A549 (cell line): ENCODE measurements around the gene RFXAP. TPM values are rescaled to one million over a fixed set of nuclear protein-coding genes. Genes with fewer than 3 reads are reported as not detected.

Experiments
- ATAC-seq, 2 experiments: fragments of 200-7000 bp in 1 of 2; fragments of >200 bp in 1 of 2; cut with Nextera tagmentation in 1 of 2; cut with Tn5 transposase in 1 of 2; 3 replicates each; pipeline versions ENCODE4 v1.8.0 to v1.9.1; 2018 to 2020; ENCODE audit warnings: mild to moderate bottlenecking in 1 of 2, moderate library complexity in 1 of 2
- CTCF ChIA-PET: fragments of 300-600 bp; sonication (Branson Sonifier 250); formaldehyde crosslinking; extraction: SDS; loops from one replicate; lab custom pipeline; 2021; ENCODE audit warnings: antibody characterized with exemption, inconsistent platforms; lab: Yijun Ruan, JAX
- POLR2A ChIA-PET: fragments of 350-600 bp; formaldehyde crosslinking; extraction: SDS; loops from one replicate; lab custom pipeline; 2021; ENCODE audit warnings: antibody characterized with exemption, inconsistent platforms; lab: Yijun Ruan, JAX
- DNase-seq, 2 experiments: peaks; one replicate each; pipeline versions ENCODE4 v3.0.0 to v3.0.0-alpha.2; 2011 to 2016; ENCODE audit warnings: low read depth in 1 of 2, low spot score in 1 of 2
- FAIRE-seq: peaks from 2 replicates; lab custom pipeline; 2011; peaks lifted over from hg19 to GRCh38; lab: Jason Lieb, UNC
- H3K27ac ChIP-seq, 2 experiments: fragments of >200 bp; sonication (Bioruptor Twin); formaldehyde crosslinking; 3 replicates each; pipeline ENCODE4 v1.5.1; 2016 to 2017
- H3K4me1 ChIP-seq: fragments of >200 bp; sonication (Bioruptor Twin); formaldehyde crosslinking; 3 replicates; pipeline ENCODE4 v1.6.1; 2016
- H3K4me2 ChIP-seq: fragments of >200 bp; sonication (Bioruptor Twin); formaldehyde crosslinking; 3 replicates; pipeline ENCODE4 v1.6.1; 2016
- H3K4me3 ChIP-seq: fragments of >200 bp; sonication (Bioruptor Twin); formaldehyde crosslinking; 3 replicates; pipeline ENCODE4 v1.5.1; 2016
- H3K9me3 ChIP-seq: fragments of >200 bp; sonication (Bioruptor Twin); formaldehyde crosslinking; 3 replicates; pipeline ENCODE4 v1.6.1; 2016
- BHLHE40 ChIP-seq: IDR thresholded peaks from 2 replicates; pipeline ENCODE4 v1.6.1; 2012; ENCODE audit warnings: low read depth, low read length, inconsistent platforms
- CEBPB ChIP-seq, 2 experiments: fragments of >200 bp in 1 of 2; sonication (Bioruptor Twin) in 1 of 2; formaldehyde crosslinking in 1 of 2; IDR thresholded peaks; 2 replicates each; pipeline ENCODE4 v1.6.1; 2012 to 2016
- CHD2 ChIP-seq: fragments of 150-350 bp; IDR thresholded peaks from 2 replicates; pipeline ENCODE4 v1.6.1; 2014; ENCODE audit warnings: low read length; ENCODE audit not compliant: partially characterized antibody
- CHD4 ChIP-seq: fragments of 200-600 bp; sonication (generic); IDR thresholded peaks from 2 replicates; pipeline ENCODE4 v1.6.1; 2016; ENCODE audit warnings: antibody characterized with exemption, mild to moderate bottlenecking, borderline replicate concordance
- ELK1 ChIP-seq: fragments of 150-350 bp; IDR thresholded peaks from 2 replicates; pipeline ENCODE4 v1.6.1; 2014; ENCODE audit warnings: low read depth, mild to moderate bottlenecking, low read length
- EP300 ChIP-seq, 2 experiments: fragments of >200 bp; sonication (Bioruptor Twin); formaldehyde crosslinking; IDR thresholded peaks; 2 replicates in 1 of 2; 3 replicates in 1 of 2; pipeline ENCODE4 v1.6.1; 2016 to 2017
- ESRRA ChIP-seq: fragments of 150-350 bp; IDR thresholded peaks from 2 replicates; pipeline ENCODE4 v1.6.1; 2014; ENCODE audit warnings: mild to moderate bottlenecking, low read length, borderline replicate concordance
- FOSL2 ChIP-seq, 2 experiments: fragments of 450-650 bp in 1 of 2; fragments of >200 bp in 1 of 2; sonication (Bioruptor Twin) in 1 of 2; formaldehyde crosslinking; IDR thresholded peaks; 2 replicates each; pipeline versions ENCODE4 v1.5.0 to v1.6.1; 2016 to 2020; ENCODE audit warnings: mild to moderate bottlenecking in 1 of 2, moderate library complexity in 1 of 2
- HES2 ChIP-seq: fragments of >200 bp; sonication (Bioruptor Twin); formaldehyde crosslinking; IDR thresholded peaks from 2 replicates; pipeline ENCODE4 v1.6.1; 2016
- HMGXB4 ChIP-seq: fragments of 250-450 bp; sonication (Bioruptor Pico); IDR thresholded peaks from 2 replicates; pipeline ENCODE4 v1.5.0; 2021; ENCODE audit warnings: mild to moderate bottlenecking, moderate library complexity, borderline replicate concordance
- HOXA7 ChIP-seq: fragments of 250-450 bp; sonication (Bioruptor Pico); IDR thresholded peaks from 2 replicates; pipeline ENCODE4 v1.5.0; 2020; ENCODE audit warnings: mild to moderate bottlenecking, moderate library complexity
- MAFK ChIP-seq: fragments of 450-650 bp; IDR thresholded peaks from 2 replicates; pipeline ENCODE4 v1.6.1; 2014; ENCODE audit not compliant: partially characterized antibody
- MAX ChIP-seq: IDR thresholded peaks from 2 replicates; pipeline ENCODE4 v1.6.1; 2012
- NFE2L2 ChIP-seq: fragments of 150-350 bp; conservative IDR thresholded peaks from 2 replicates; pipeline ENCODE4 v1.6.1; 2014; ENCODE audit warnings: low read length
- POLR2A ChIP-seq: IDR thresholded peaks from 2 replicates; pipeline ENCODE4 v1.6.1; 2012; ENCODE audit warnings: mild to moderate bottlenecking, low read length
- POLR2AphosphoS2 ChIP-seq: conservative IDR thresholded peaks from 2 replicates; pipeline ENCODE4 v1.6.1; 2012; ENCODE audit warnings: low read length, improper control_type of control experiment, inconsistent platforms
- RCOR1 ChIP-seq: fragments of 150-350 bp; IDR thresholded peaks from 2 replicates; pipeline ENCODE4 v1.6.1; 2014; ENCODE audit warnings: antibody characterized with exemption, low read length, low read depth
- TFCP2L1 ChIP-seq: fragments of 250-450 bp; sonication (Bioruptor Pico); IDR thresholded peaks from 2 replicates; pipeline ENCODE4 v1.5.0; 2021; ENCODE audit warnings: mild to moderate bottlenecking
- USF2 ChIP-seq: fragments of 450-650 bp; IDR thresholded peaks from 2 replicates; pipeline ENCODE4 v1.6.1; 2014; ENCODE audit warnings: antibody characterized with exemption
- ZFP36 ChIP-seq: fragments of 450-650 bp; IDR thresholded peaks from 2 replicates; pipeline ENCODE4 v1.6.1; 2014; ENCODE audit warnings: borderline replicate concordance; ENCODE audit not compliant: partially characterized antibody
- ZSCAN20 ChIP-seq: fragments of 250-450 bp; sonication (Bioruptor Pico); IDR thresholded peaks from 2 replicates; pipeline ENCODE4 v1.8.0; 2022; ENCODE audit warnings: mild to moderate bottlenecking, moderate library complexity
- WGBS: methylation state at CpG from one replicate; pipeline ENCODE4 v1.1.6; 2017; ENCODE audit errors: missing lambda C conversion rate; 5-methylcytosine and 5-hydroxymethylcytosine counted together
- polyA plus RNA-seq, 4 experiments: library from polyadenylated mRNA; depleted of rRNA in 3 of 4; stranded (reverse); fragments of >200 nt; fragmentation: RNase III in 1 of 4; extraction: RNeasy Plus Mini Kit Qiagen cat#74134 plus additional on column Dnase treatment in 1 of 4; gene quantifications; 2 replicates in 3 of 4; 3 replicates in 1 of 4; pipeline ENCODE4 v1.2.3, GENCODE V29; 2011 to 2017

Gene RFXAP
- polyA plus RNA-seq, 2 of the 4 experiments (the other 2 are of a cell fraction), result 2.5 TPM

GRCh38 chr13:36839981-36840380 is 21.0 kb downstream of the RFXAP start:
- FAIRE-seq (no peak), DNase-seq (no peak), ATAC-seq (no peak)
- no peak overlapping the region for H3K27ac ChIP-seq
- no peaks in the 10 kb centered on the region for H3K9me3 ChIP-seq
- ChIA-PET POLR2A (no interaction called here), CTCF (no interaction called here)
- H3K4me1 ChIP-seq, result no peaks in the 10 kb centered on the region
- TF ChIP-seq RCOR1 (no peak), ZFP36 (no peak), BHLHE40 (no peak), ELK1 (no peak), POLR2AphosphoS2 (no peak), HOXA7 (no peak), CEBPB (IDR thresholded peaks at IDR 0.05) (no peak), HMGXB4 (CRISPR knock-in tag) (no peak), ESRRA (no peak), MAFK (no peak), USF2 (no peak), HES2 (no peak), CHD4 (no peak), FOSL2 (IDR thresholded peaks at IDR 0.05) (no peak), FOSL2 (CRISPR knock-in tag; IDR thresholded peaks at IDR 0.05) (no peak), POLR2A (no peak), MAX (no peak), NFE2L2 (no peak)
- no peak overlapping the region for H3K4me2 ChIP-seq
- WGBS, result 95% methylated on average over 12 of the region's 12 CpGs
- no peak overlapping the region for H3K4me3 ChIP-seq

GRCh38 chr13:36840718-36841250 is 21.8 kb downstream of the RFXAP start:
- TF ChIP-seq CHD2, result no peak
- no peak for TF ChIP-seq FOSL2 (IDR thresholded peaks at IDR 0.05)
- no peak for TF ChIP-seq FOSL2 (CRISPR knock-in tag; IDR thresholded peaks at IDR 0.05)
- TF ChIP-seq HOXA7, result no peak
- TF ChIP-seq RCOR1, result no peak
- TF ChIP-seq TFCP2L1, result no peak
- no peak for TF ChIP-seq ZSCAN20 (CRISPR knock-in tag)
- no peak for TF ChIP-seq HES2
- no peak for TF ChIP-seq EP300 (IDR thresholded peaks at IDR 0.05)
- Histone ChIP-seq H3K4me3 (no peak overlapping the region), H3K4me1 (no peaks in the 10 kb centered on the region), H3K9me3 (no peaks in the 10 kb centered on the region), H3K4me2 (no peak overlapping the region), H3K27ac (no peak overlapping the region)
- FAIRE-seq (no peak), ATAC-seq (no peak), DNase-seq (no peak)
- whole genome bisulfite sequencing, result 78% methylated on average over 3 of the region's 3 CpGs
- CTCF ChIA-PET, result interaction anchor here (1.3 kb wide), 1 partner anchor 18 kb away, joined by 5 read pairs; no protein-coding TSS in a partner anchor
- POLR2A ChIA-PET, result no interaction called here
